KMS-11 (cell line): ENCODE results near the gene IPPK.

Experiments
- H2AFZ ChIP-seq: fragments of 200-600 bp; sonication (generic); 2 replicates; pipeline ENCODE4 v1.6.1; 2016; ENCODE audit warnings: antibody characterized with exemption, mixed run types, low read depth
- H3K27ac ChIP-seq: fragments of 200-600 bp; sonication (generic); 2 replicates; pipeline ENCODE4 v1.6.1; 2016; ENCODE audit warnings: mild to moderate bottlenecking, mixed run types
- H3K27me3 ChIP-seq: fragments of 200-600 bp; sonication (generic); 2 replicates; pipeline ENCODE4 v1.6.1; 2017; ENCODE audit warnings: mild to moderate bottlenecking, low read depth, mixed run types, moderate library complexity; ENCODE audit not compliant: insufficient read depth
- H3K36me3 ChIP-seq: fragments of 200-600 bp; sonication (generic); 2 replicates; pipeline ENCODE4 v1.6.1; 2017; ENCODE audit warnings: mild to moderate bottlenecking, mixed run types; ENCODE audit not compliant: insufficient read depth
- H3K4me1 ChIP-seq: fragments of 200-600 bp; sonication (generic); 2 replicates; pipeline ENCODE4 v1.6.1; 2016; ENCODE audit warnings: mild to moderate bottlenecking, low read depth, mixed run types; ENCODE audit not compliant: poor library complexity, severe bottlenecking
- H3K4me2 ChIP-seq: fragments of 200-600 bp; sonication (generic); 2 replicates; pipeline ENCODE4 v1.7.0; 2016; ENCODE audit warnings: mild to moderate bottlenecking, mixed run types
- H3K4me3 ChIP-seq: fragments of 200-600 bp; sonication (generic); IDR thresholded peaks from 2 replicates; pipeline ENCODE4 v1.6.1; 2017; ENCODE audit warnings: low read depth, low read length, mixed read lengths; ENCODE audit not compliant: insufficient read depth
- H3K79me2 ChIP-seq: fragments of 200-600 bp; sonication (generic); 2 replicates; pipeline ENCODE4 v1.6.1; 2016; ENCODE audit warnings: low read depth, mixed run types; ENCODE audit not compliant: insufficient read depth
- H3K9ac ChIP-seq: fragments of 200-600 bp; sonication (generic); 2 replicates; pipeline ENCODE4 v1.6.1; 2016; ENCODE audit warnings: mild to moderate bottlenecking, mixed run types
- H4K20me1 ChIP-seq: fragments of 200-600 bp; sonication (generic); 2 replicates; pipeline ENCODE4 v1.6.1; 2016; ENCODE audit warnings: mild to moderate bottlenecking, mixed run types; ENCODE audit not compliant: insufficient read depth
- TF ChIP-seq, protein P1 (sequence below): fragments of 200-600 bp; sonication (generic); conservative IDR thresholded peaks from 2 replicates; pipeline ENCODE4 v1.6.1; 2017; ENCODE audit warnings: low read depth, mild to moderate bottlenecking, antibody characterized with exemption, low read length, moderate library complexity, mixed read lengths

Gene IPPK

DNA sequence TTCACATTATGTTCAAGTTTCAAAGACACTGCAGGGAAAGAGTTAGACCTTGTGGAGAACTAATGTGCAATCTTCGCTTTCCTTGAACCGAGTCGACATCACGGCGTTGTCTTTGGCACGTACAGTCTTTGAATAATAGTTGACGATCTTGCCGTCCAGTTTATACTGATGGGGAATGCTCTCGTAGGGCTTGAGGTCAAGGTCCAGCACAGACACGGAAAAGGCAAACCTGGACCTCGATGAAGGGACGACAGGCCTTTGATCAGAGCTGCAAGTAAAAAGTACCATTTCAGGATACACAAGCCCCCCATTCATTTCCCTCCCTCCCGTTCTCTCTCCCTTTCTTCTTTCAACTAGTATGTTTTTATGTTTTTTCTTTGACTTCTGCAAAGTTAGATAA, 54.1 kb downstream of the IPPK start:
- no peaks in the 10 kb centered on the region for H3K27me3 ChIP-seq
- H2AFZ ChIP-seq: no peak overlapping the region
- H3K36me3 ChIP-seq: peaks cover 3% of the 10 kb centered on the region; the same call in 1 of the 2 replicates
- H3K4me2 ChIP-seq: no peak overlapping the region
- no peak overlapping the region for H3K9ac ChIP-seq
- no peak overlapping the region for H3K4me3 ChIP-seq
- TF ChIP-seq, protein P1, sequence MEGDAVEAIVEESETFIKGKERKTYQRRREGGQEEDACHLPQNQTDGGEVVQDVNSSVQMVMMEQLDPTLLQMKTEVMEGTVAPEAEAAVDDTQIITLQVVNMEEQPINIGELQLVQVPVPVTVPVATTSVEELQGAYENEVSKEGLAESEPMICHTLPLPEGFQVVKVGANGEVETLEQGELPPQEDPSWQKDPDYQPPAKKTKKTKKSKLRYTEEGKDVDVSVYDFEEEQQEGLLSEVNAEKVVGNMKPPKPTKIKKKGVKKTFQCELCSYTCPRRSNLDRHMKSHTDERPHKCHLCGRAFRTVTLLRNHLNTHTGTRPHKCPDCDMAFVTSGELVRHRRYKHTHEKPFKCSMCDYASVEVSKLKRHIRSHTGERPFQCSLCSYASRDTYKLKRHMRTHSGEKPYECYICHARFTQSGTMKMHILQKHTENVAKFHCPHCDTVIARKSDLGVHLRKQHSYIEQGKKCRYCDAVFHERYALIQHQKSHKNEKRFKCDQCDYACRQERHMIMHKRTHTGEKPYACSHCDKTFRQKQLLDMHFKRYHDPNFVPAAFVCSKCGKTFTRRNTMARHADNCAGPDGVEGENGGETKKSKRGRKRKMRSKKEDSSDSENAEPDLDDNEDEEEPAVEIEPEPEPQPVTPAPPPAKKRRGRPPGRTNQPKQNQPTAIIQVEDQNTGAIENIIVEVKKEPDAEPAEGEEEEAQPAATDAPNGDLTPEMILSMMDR: no peak
- no peaks in the 10 kb centered on the region for H3K79me2 ChIP-seq
- H3K4me1 ChIP-seq: no peaks in the 10 kb centered on the region
- no peaks in the 10 kb centered on the region for H4K20me1 ChIP-seq
- H3K27ac ChIP-seq: no peak overlapping the region

- H2AFZ ChIP-seq: no peak overlapping the region
- no peaks in the 10 kb centered on the region for H3K27me3 ChIP-seq
- no peaks in the 10 kb centered on the region for H3K4me1 ChIP-seq
- TF ChIP-seq, protein P1: no peak
- no peak overlapping the region for H3K4me3 ChIP-seq
- no peak overlapping the region for H3K4me2 ChIP-seq
- H3K36me3 ChIP-seq: peaks cover 3% of the 10 kb centered on the region; the same call in 1 of the 2 replicates
- H4K20me1 ChIP-seq: no peaks in the 10 kb centered on the region
- no peak overlapping the region for H3K27ac ChIP-seq
- H3K79me2 ChIP-seq: no peaks in the 10 kb centered on the region
- H3K9ac ChIP-seq: no peak overlapping the region
These were observed 55.0 kb downstream of the IPPK start for GRCh38 chr9:92614763-92615461.

DNA sequence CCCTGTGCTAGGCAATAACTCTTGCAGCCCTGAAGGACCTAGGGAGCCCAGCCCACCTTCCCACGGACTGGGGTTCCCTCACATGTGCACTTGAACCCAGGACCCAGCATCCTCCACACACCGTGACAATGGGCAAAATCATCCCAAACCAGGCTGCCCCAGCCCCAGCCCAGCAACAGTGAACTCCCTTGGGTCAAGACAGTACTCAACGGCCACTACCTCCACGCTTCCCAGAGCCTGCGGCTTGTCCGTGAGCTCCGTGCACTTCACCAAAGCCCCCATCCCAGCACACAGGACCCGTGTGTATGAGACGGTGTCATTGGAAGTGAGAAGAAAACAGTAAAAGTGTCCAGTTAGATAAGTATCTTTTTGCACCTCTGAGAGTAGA, 55.8 kb downstream of the IPPK start:
- Histone ChIP-seq H3K4me2 (no peak overlapping the region), H3K4me3 (no peak overlapping the region), H3K27ac (no peak overlapping the region), H3K36me3 (peaks cover 3% of the 10 kb centered on the region; the same call in 1 of the 2 replicates), H3K27me3 (no peaks in the 10 kb centered on the region), H3K4me1 (no peaks in the 10 kb centered on the region), H3K9ac (no peak overlapping the region), H4K20me1 (no peaks in the 10 kb centered on the region), H2AFZ (no peak overlapping the region), H3K79me2 (no peaks in the 10 kb centered on the region)
- TF ChIP-seq, protein P1: no peak

DNA sequence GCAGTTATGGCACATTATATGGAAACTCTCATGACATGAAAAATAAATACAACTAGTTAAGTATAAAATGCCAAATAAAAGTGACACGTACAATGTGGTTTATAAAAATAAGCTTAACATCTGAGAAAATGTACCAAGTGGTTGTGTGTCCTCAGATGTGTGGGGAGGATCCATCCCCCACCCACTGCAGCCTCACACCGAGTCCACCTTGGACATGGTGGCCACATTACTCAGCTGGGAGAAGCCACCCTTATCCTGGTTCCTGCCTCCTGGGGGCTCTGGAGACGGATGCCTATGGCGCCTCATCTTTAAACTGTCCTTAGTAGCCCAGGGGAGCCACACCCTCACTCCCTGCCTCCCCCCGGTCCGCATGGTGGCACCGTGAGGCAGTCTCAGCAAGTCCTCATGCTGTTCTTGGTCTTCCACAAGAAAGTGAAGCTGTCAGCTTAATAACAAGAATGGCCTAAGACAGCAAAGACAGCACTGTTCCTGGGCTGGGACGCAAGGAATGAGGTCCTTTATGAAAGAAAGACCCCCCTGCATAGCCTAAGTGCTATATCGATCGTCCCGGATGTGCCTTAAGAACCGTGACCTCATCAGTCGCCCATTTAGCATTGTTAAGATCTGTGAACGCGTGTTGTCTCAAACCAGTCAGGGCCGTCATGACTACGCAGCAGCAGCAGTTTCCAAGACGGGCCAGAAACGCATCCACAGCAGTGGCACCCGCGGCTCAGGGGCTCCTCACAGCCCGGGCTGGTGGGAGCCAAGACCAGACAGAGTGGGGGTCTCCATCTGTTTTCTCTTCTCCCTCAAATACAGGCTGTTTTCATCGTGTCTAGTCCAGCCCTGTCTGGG, 56.4 kb downstream of the IPPK start:
- no peak overlapping the region for H3K27ac ChIP-seq
- H3K4me3 ChIP-seq: no peak overlapping the region
- peaks cover 3% of the 10 kb centered on the region; the same call in 1 of the 2 replicates for H3K36me3 ChIP-seq
- H3K9ac ChIP-seq: no peak overlapping the region
- no peaks in the 10 kb centered on the region for H3K4me1 ChIP-seq
- H3K4me2 ChIP-seq: no peak overlapping the region
- H4K20me1 ChIP-seq: no peaks in the 10 kb centered on the region
- TF ChIP-seq, protein P1: no peak
- H3K27me3 ChIP-seq: no peaks in the 10 kb centered on the region
- no peaks in the 10 kb centered on the region for H3K79me2 ChIP-seq
- no peak overlapping the region for H2AFZ ChIP-seq
